K562 treated with DMSO at 1 percent for 12 hours (cell line): Measurements from ENCODE around the gene PLK2. TPM values are rescaled to one million over a fixed set of nuclear protein-coding genes. Genes with fewer than 3 reads are reported as not detected.

Source experiments
- total RNA-seq: library from RNA; unstranded; fragments of 300-600 nt; gene quantifications from 2 replicates; pipeline ENCODE4 v1.2.3, GENCODE V29; 2022; ENCODE audit not compliant: insufficient read depth

PLK2 gene
- not detected in 2 replicates for total RNA-seq

GRCh38 chr5:58460002-58460731, at the start of gene PLK2:
TSS of gene PLK2 (minus strand) at chr5:58460086. CDS start at chr5:58459959, 127 bp downstream.

GRCh38 chr5:58491216-58491892, 31.5 kb upstream of the PLK2 start, which contains the start of gene GAPT:
TSS of gene GAPT (plus strand) at chr5:58491435. CDS start at chr5:58494537, 3,102 bp downstream.

Other genes starting within 250 kb of the PLK2 start
- gene GAPT, start 31.3 kb upstream of the PLK2 start, total RNA-seq, result not detected in 2 replicates
- gene RAB3C, start 123.0 kb upstream of the PLK2 start, total RNA-seq, result not detected in 2 replicates